Lung (tissue), 12 donors: ENCODE data around the gene MT1M. TPM values are rescaled to one million over a fixed set of nuclear protein-coding genes. Genes with fewer than 3 reads are reported as not detected.

Experiments
- ATAC-seq: fragments of 200-7000 bp; cut with Tn5 transposase; one replicate; pipeline ENCODE4 v1.9.1; 2020; ENCODE audit warnings: moderate number of reproducible peaks; ENCODE audit not compliant: insufficient read depth, low FRiP score
- DNase-seq, 3 donors: peaks; one replicate each; pipeline ENCODE4 v3.0.0-alpha.2; 2013 to 2017
- H3K27ac ChIP-seq, 2 donors: one replicate each; pipeline ENCODE4 v1.5.1; 2013; ENCODE audit warnings: mild to moderate bottlenecking in 2 of 2, moderate library complexity in 2 of 2, control low read depth in 1 of 2, inconsistent platforms in 1 of 2, low read depth in 1 of 2, low read length in 1 of 2
- H3K27me3 ChIP-seq, 3 donors: one replicate each; pipeline ENCODE4 v1.5.1; 2013; ENCODE audit warnings: low read length in 2 of 3; ENCODE audit not compliant: control insufficient read depth in 3 of 3, insufficient read depth in 3 of 3
- H3K36me3 ChIP-seq, 4 donors: one replicate each; pipeline ENCODE4 v1.5.1; 2013; ENCODE audit warnings: low read length in 4 of 4, mild to moderate bottlenecking in 1 of 4, moderate library complexity in 1 of 4; ENCODE audit not compliant: control insufficient read depth in 4 of 4, insufficient read depth in 4 of 4
- H3K4me1 ChIP-seq, 5 donors: one replicate each; pipeline ENCODE4 v1.5.1; 2013; ENCODE audit warnings: low read length in 5 of 5, mild to moderate bottlenecking in 2 of 5, moderate library complexity in 1 of 5; ENCODE audit not compliant: control insufficient read depth in 5 of 5, insufficient read depth in 5 of 5
- H3K4me3 ChIP-seq: one replicate; pipeline ENCODE4 v1.5.1; 2013; ENCODE audit warnings: mild to moderate bottlenecking, control low read depth, moderate library complexity
- H3K9ac ChIP-seq, 2 donors: one replicate each; pipeline ENCODE4 v1.5.1; 2013; ENCODE audit warnings: low read length in 2 of 2, control low read depth in 1 of 2; ENCODE audit not compliant: insufficient read depth in 1 of 2
- H3K9me3 ChIP-seq, 4 donors: one replicate each; pipeline ENCODE4 v1.5.1; 2013; ENCODE audit warnings: low read length in 3 of 4, mild to moderate bottlenecking in 1 of 4, moderate library complexity in 1 of 4; ENCODE audit not compliant: control insufficient read depth in 4 of 4, insufficient read depth in 3 of 4
- CTCF ChIP-seq: IDR thresholded peaks from 2 replicates; pipeline ENCODE4 v1.5.1; 2012; ENCODE audit warnings: mild to moderate bottlenecking; ENCODE audit errors: control extremely low read depth, extremely low read depth
- WGBS, 2 donors: extraction: QIAGEN DNeasy Blood & Tissue Kit; methylation state at CpG; one replicate each; pipeline ENCODE4 v1.1.7; 2013; 5-methylcytosine and 5-hydroxymethylcytosine counted together
- polyA plus RNA-seq, 2 donors: library from polyadenylated mRNA; stranded (reverse); fragments of 200-250 nt; gene quantifications; one replicate each; pipeline ENCODE4 v1.2.1, GENCODE V29; 2013
- total RNA-seq, 2 donors: library from RNA; depleted of rRNA in 1 of 2; stranded (reverse); fragments of >200 nt in 1 of 2; gene quantifications; one replicate each; pipeline ENCODE4 v1.2.1, GENCODE V29; 2014 to 2021
- donor health status: control.
- donor health status: control.
- donor health status: Bipolar disorder and iron deficiency.
- donor health status: healthy.
- donor health status: DM: yes; HTN: yes; CAD: no.

Gene MT1M
- total and polyA plus RNA-seq, 4 donors, result 0.88 to 251 (median 43.5) TPM

DNA sequence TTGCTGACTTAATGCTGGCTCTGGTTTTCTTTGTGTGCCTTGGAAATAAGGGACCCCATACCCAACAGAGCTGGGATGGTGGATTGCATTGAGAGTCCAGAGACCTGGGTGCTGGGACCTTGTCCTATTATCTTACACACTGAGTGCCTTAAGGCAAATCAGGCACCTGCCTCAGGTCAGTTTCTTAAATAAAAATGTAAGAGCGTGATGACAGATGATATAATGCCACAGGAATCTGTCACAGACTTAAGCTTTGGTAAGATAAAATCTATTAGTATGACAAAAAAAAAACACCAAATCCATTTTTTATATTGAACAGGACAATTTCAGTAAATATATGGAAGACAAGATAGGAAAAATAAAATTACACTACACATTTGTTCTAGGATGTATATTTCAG is 7.6 kb downstream of the MT1M start:
- no peak for ATAC-seq

DNA sequence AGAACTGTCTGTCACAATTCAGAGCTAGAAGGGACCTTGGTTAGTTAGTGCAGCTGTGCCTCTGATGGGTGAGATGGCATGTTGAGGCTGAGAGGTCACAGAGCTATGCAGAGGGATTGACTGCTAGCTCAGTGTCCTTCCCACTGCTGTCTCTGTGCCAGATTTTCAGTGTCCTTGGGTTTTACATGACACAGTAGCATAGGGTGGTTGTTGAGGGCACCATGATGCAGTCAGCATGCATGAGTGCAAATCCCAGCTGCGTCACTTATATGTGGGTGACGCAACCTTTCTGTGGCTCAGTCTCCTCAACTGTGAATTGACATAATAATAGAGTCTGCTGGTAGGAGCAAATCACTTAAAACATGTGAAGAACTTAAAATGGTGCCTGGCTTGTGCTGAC is 8.7 kb downstream of the MT1M start:
- no peaks in the 10 kb centered on the region for H3K9me3 ChIP-seq
- DNase-seq (no peak), ATAC-seq (no peak)
- H3K36me3 ChIP-seq, result no peaks in the 10 kb centered on the region
- H3K27me3 ChIP-seq, result peaks cover 0 to 94% (median 92%) of the 10 kb centered on the region in 3 donors
- TF ChIP-seq CTCF, result no peak
- 83 to 95% methylated on average over 2 of the region's 2 CpGs for WGBS, 2 donors
- H3K4me1 ChIP-seq, result peaks cover 0 to 11% (median 5%) of the 10 kb centered on the region in 5 donors
- no peak overlapping the region for H3K27ac ChIP-seq
- no peak overlapping the region for H3K9ac ChIP-seq
- no peak overlapping the region for H3K4me3 ChIP-seq

More for the DNA sequence above, 7.6 kb downstream of the MT1M start:
- no peak for DNase-seq
- no peak overlapping the region for H3K9ac ChIP-seq
- no peak overlapping the region for H3K4me3 ChIP-seq
- no peak overlapping the region for H3K27ac ChIP-seq
- peaks cover 0 to 6% (median 0%) of the 10 kb centered on the region in 4 donors for H3K9me3 ChIP-seq
- no peak for TF ChIP-seq CTCF
- H3K36me3 ChIP-seq, result no peaks in the 10 kb centered on the region
- peaks cover 0 to 15% (median 5%) of the 10 kb centered on the region in 5 donors for H3K4me1 ChIP-seq
- WGBS, 2 donors, result 91% methylated on average over 1 of the region's 1 CpG
- peaks cover 0 to 94% (median 92%) of the 10 kb centered on the region in 3 donors for H3K27me3 ChIP-seq

- 8 to 10% methylated on average over 41 to 42 of the region's 42 CpGs for WGBS, 2 donors
- ATAC-seq, result peak; percentile 94
These were observed 10.8 kb downstream of the MT1M start for GRCh38 chr16:56643080-56643778.

More at GRCh38 chr16:56643080-56643778, 10.8 kb downstream of the MT1M start:
- H3K36me3 ChIP-seq, result no peaks in the 10 kb centered on the region
- TF ChIP-seq CTCF, result peak; percentile 22
- H3K27ac ChIP-seq, result peak overlapping the region in 1 of 2 donors; percentile 25
- H3K9ac ChIP-seq, result no peak overlapping the region
- H3K9me3 ChIP-seq, result no peaks in the 10 kb centered on the region
- peaks cover 0 to 11% (median 5%) of the 10 kb centered on the region in 5 donors for H3K4me1 ChIP-seq
- peaks cover 0 to 93% (median 91%) of the 10 kb centered on the region in 3 donors for H3K27me3 ChIP-seq
- no peak overlapping the region for H3K4me3 ChIP-seq
- DNase-seq, result peak in 2 of 3 donors; percentile 19 to 27
